ENCODE data around the gene POLR3H. TPM values are rescaled to one million over a fixed set of nuclear protein-coding genes. Genes with fewer than 3 reads are reported as not detected.

POLR3H gene
- total RNA-seq, 2 donors from 2014 or later, result 11.2 to 19.5 TPM

DNA sequence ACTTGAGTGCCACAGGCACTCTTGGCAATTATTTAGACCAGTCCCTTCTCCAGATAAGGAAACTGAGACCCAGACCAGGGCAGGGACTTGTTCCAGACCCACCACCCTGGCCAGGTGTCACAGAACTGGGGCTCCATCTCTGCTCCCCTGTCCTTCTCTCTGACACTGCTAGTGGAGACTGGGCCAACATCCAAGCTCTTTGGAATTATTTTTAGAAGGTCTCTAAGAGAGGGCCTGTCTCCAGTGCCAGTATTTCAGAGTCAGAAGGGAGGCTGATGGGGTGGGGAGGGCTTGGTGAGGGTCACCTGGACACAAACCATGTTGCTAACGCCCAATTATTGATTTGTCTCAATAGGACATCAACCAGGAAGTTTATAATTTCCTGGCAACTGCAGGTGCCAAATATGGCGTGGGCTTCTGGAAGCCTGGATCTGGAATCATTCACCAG, 32.7 kb downstream of the POLR3H start:
- no peak overlapping the region for H3K27ac Mint-ChIP-seq
- peaks cover 5% of the 10 kb centered on the region for H3K36me3 Mint-ChIP-seq (ENCODE audit: low read depth)
- DNase-seq (no peak), ATAC-seq (no peak)
- H3K4me3 Mint-ChIP-seq, result no peak overlapping the region
- peaks cover 8% of the 10 kb centered on the region for H3K4me1 Mint-ChIP-seq
- no peaks in the 10 kb centered on the region for H3K27me3 Mint-ChIP-seq
- H3K9me3 ChIP-seq (ENCODE audit: control insufficient read depth, low read length, poor library complexity, severe bottlenecking), result no peaks in the 10 kb centered on the region

DNA sequence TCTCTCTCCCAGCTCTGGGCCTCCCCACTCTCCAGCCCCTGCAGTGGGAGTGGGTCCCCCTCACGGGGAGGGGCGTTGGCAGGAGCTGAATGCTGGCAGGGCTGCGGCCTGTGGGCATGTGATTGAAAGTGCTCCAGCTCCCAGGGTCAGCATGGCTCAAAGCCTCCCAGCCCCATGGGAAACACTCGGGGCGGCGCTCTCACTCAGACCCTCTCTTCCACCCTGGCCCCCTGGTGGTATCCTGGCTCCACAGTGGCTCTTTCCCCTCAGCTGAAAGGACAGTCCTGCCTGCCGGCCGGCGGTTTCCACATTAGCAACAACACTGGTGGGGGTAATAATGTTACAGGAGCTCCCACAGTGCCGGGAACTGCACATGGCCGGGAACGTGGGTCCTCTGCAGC, 35.5 kb downstream of the POLR3H start:
- Mint-ChIP-seq H3K4me3 (no peak overlapping the region), H3K36me3 (ENCODE audit: low read depth) (peaks cover 5% of the 10 kb centered on the region), H3K27me3 (no peaks in the 10 kb centered on the region), H3K4me1 (peaks cover 8% of the 10 kb centered on the region), H3K27ac (no peak overlapping the region)
- H3K9me3 ChIP-seq (ENCODE audit: control insufficient read depth, low read length, poor library complexity, severe bottlenecking), result no peaks in the 10 kb centered on the region
- DNase-seq, result no peak
- ATAC-seq, result no peak

DNA sequence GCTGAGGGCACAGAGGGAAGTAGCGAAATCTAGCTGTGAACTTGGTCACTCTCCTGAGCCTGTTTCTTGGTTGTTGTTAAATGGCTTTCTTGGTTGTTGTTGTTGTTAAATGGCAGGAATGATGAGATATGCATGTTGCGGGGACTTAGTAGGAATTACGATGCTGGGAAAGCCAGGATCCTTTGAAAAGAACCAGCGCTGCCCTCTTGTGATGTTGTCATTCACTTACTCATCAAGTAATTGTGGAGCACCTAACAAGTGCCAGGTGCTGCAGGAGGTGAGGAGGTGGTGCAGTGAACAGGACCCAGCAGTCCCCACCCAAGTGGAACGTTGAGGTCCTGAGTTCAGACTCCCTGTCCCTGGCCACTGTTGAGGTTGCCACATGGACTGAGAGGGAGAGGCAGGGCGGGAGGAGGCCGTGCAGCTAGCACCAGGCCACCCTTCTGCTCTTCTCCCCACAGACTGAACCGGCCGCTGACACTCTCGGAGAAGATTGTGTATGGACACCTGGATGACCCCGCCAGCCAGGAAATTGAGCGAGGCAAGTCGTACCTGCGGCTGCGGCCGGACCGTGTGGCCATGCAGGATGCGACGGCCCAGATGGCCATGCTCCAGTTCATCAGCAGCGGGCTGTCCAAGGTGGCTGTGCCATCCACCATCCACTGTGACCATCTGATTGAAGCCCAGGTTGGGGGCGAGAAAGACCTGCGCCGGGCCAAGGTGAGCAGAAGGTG, 36.8 kb downstream of the POLR3H start:
- no peaks in the 10 kb centered on the region for H3K9me3 ChIP-seq (ENCODE audit: control insufficient read depth, low read length, poor library complexity, severe bottlenecking)
- ATAC-seq (no peak), DNase-seq (no peak)
- H3K4me1 Mint-ChIP-seq, result peaks cover 5% of the 10 kb centered on the region
- peaks cover 5% of the 10 kb centered on the region for H3K36me3 Mint-ChIP-seq (ENCODE audit: low read depth)
- no peak overlapping the region for H3K27ac Mint-ChIP-seq
- peak overlapping the region; percentile 7 for H3K4me3 Mint-ChIP-seq
- no peaks in the 10 kb centered on the region for H3K27me3 Mint-ChIP-seq

DNA sequence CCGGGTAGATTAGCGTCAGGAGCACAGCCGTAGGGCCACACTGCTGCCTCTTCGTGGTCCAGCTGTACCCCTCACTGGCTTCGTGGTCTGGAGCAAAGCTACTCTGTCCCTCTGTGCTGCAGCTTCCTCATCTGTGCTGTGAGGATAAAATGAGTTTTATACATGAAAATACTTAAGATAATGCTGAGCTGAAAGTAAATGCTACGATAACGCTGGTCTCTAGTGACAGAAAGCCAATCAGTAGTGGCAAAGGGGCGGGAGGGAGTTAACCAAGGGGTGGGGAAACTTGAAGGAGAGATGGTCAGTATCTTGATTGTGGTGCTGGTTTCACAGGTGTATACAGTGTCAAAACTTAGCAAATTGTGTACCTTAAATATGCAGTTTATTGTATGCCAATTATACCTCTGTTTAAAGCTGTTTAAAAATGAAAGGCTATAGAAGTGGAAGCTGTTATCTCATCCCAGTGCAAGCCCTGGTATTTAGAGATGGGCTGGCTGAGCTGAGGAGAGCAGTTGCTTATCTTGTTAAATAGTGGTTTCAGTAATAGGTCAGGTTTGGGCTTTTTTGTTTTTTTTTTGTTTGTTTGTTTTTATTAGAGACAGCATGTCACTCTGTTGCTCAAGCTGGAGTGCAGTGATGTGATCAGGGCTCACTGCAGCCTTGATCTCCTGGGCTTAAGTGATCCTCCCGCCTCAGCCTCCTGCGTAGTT, 38.6 kb downstream of the POLR3H start:
- no peak overlapping the region for H3K27ac Mint-ChIP-seq
- H3K36me3 Mint-ChIP-seq (ENCODE audit: low read depth), result peaks cover 5% of the 10 kb centered on the region
- H3K27me3 Mint-ChIP-seq, result no peaks in the 10 kb centered on the region
- H3K4me1 Mint-ChIP-seq, result peaks cover 5% of the 10 kb centered on the region
- no peaks in the 10 kb centered on the region for H3K9me3 ChIP-seq (ENCODE audit: control insufficient read depth, low read length, poor library complexity, severe bottlenecking)
- ATAC-seq (no peak), DNase-seq (no peak)
- no peak overlapping the region for H3K4me3 Mint-ChIP-seq

DNA sequence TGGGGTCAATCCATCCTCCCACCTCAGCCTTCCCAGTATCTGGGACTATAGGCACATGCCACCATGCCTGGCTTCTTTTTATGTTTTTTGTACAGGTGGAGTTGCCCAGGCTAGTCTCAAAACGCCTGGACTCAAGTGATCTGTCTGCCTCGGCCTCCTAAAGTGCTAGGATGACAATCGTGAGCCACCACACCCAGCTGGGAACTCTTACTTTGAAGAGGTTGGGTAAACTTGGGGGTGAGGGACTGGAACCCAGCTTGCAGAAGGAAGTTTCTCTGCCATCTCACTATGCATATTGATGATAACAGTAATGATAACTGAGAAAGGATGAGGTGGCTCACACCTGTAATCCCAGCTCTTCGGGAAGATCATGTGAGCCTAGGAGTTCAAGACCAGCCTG, 39.5 kb downstream of the POLR3H start:
- Mint-ChIP-seq H3K27me3 (no peaks in the 10 kb centered on the region), H3K4me3 (no peak overlapping the region), H3K4me1 (peaks cover 5% of the 10 kb centered on the region), H3K36me3 (ENCODE audit: low read depth) (peaks cover 5% of the 10 kb centered on the region), H3K27ac (no peak overlapping the region)
- ATAC-seq (no peak), DNase-seq (no peak)
- no peaks in the 10 kb centered on the region for H3K9me3 ChIP-seq (ENCODE audit: control insufficient read depth, low read length, poor library complexity, severe bottlenecking)

DNA sequence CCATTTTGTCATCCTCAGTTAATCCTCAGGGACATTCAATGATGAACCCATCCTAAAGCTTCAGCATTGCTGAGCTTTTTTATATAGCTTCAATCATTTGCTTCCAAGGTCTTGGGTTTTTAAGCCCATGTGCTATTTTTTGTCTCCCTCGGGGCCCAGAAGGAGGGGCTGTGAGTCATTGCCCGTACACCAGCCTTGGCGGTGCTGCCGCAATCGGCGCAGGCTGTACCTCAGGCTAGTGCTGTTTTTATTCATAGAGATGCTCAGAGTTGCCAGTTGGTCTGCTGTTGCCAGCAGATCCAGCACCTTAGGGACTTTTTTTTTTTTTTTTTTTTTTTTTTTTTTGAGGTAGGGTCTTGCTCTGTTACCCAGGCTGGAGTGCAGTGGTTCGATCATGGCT, 39.9 kb downstream of the POLR3H start:
- DNase-seq (no peak), ATAC-seq (no peak)
- Mint-ChIP-seq H3K4me1 (peaks cover 3% of the 10 kb centered on the region), H3K27ac (no peak overlapping the region), H3K36me3 (ENCODE audit: low read depth) (peaks cover 3% of the 10 kb centered on the region), H3K4me3 (no peak overlapping the region), H3K27me3 (no peaks in the 10 kb centered on the region)
- H3K9me3 ChIP-seq (ENCODE audit: control insufficient read depth, low read length, poor library complexity, severe bottlenecking), result no peaks in the 10 kb centered on the region

DNA sequence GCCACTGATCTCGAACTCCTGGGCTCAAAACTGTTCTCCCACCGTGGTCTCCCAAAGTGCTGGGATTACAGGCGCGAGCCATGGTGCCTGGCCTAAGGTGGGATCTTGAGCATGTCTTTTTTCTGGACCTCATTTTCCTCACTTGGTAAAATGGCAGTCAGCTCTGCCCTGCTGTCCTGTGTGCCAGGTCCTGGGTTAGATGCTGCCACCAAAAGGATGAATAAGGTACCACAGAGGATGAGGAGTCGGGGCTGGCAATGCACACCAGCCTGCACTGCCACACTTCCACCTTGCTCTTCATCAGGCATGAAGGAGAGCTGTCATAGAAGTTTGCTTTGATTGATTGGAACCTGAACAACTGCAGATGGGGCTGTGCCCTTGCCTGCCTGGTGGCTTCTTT, 43.1 kb downstream of the POLR3H start:
- Mint-ChIP-seq H3K27ac (no peak overlapping the region), H3K36me3 (ENCODE audit: low read depth) (no peaks in the 10 kb centered on the region), H3K4me3 (no peak overlapping the region), H3K27me3 (no peaks in the 10 kb centered on the region), H3K4me1 (no peaks in the 10 kb centered on the region)
- ATAC-seq, result peak; percentile 66
- H3K9me3 ChIP-seq (ENCODE audit: control insufficient read depth, low read length, poor library complexity, severe bottlenecking), result no peaks in the 10 kb centered on the region
- DNase-seq, result no peak

DNA sequence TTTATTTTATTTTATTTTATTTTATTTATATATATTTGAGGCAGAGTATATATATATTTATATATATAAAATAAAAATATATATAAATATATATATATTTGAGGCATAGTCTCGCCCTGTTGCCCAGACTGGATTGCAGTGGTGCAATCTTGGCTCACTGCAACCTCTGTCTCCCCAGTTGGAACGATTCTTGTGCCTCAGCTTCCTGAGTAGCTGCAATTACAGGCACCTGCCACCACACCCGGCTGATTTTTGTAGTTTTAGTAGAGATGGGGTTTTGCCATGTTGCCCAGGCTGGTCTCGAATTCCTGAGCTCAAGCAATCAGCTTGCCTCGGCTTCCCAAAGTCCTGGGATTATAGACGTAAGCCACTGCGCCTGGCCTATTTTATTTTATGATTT, 44.0 kb downstream of the POLR3H start:
- Mint-ChIP-seq H3K27ac (no peak overlapping the region), H3K27me3 (no peaks in the 10 kb centered on the region), H3K4me3 (no peak overlapping the region), H3K4me1 (no peaks in the 10 kb centered on the region), H3K36me3 (ENCODE audit: low read depth) (no peaks in the 10 kb centered on the region)
- DNase-seq (no peak), ATAC-seq (no peak)
- H3K9me3 ChIP-seq (ENCODE audit: control insufficient read depth, low read length, poor library complexity, severe bottlenecking), result no peaks in the 10 kb centered on the region

DNA sequence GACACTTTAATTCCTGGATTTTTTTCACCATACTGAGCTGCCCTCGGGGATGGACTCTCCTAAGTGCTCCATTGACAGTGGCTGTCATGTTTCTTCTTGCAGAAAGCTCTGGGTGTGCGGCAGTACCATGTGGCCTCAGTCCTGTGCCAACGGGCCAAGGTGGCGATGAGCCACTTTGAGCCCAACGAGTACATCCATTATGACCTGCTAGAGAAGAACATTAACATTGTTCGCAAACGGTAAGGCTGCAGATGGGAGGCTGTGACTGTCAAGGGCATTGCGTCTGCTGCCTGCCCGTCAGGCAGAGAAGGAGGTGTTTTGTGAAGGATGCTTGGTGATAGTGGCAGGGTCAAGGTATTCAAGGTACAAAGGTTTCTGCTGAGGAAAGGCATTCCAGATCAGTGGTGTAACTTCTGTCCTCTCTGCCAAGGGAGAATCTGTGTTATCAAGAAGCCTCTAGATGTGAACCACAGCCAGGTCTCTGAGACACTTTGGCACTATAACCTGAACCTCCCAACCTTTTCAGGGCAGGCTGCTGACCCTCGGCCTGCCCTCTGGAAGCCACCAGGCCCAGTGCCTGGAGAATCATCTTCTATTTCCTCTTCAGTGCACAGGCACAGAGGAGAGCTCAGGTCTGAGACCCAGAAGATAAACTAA, 44.5 kb downstream of the POLR3H start:
- no peak overlapping the region for H3K4me3 Mint-ChIP-seq
- H3K9me3 ChIP-seq (ENCODE audit: control insufficient read depth, low read length, poor library complexity, severe bottlenecking), result no peaks in the 10 kb centered on the region
- H3K27ac Mint-ChIP-seq, result peak overlapping the region; percentile 47
- no peak for DNase-seq
- no peaks in the 10 kb centered on the region for H3K27me3 Mint-ChIP-seq
- no peaks in the 10 kb centered on the region for H3K36me3 Mint-ChIP-seq (ENCODE audit: low read depth)
- no peak for ATAC-seq
- no peaks in the 10 kb centered on the region for H3K4me1 Mint-ChIP-seq

DNA sequence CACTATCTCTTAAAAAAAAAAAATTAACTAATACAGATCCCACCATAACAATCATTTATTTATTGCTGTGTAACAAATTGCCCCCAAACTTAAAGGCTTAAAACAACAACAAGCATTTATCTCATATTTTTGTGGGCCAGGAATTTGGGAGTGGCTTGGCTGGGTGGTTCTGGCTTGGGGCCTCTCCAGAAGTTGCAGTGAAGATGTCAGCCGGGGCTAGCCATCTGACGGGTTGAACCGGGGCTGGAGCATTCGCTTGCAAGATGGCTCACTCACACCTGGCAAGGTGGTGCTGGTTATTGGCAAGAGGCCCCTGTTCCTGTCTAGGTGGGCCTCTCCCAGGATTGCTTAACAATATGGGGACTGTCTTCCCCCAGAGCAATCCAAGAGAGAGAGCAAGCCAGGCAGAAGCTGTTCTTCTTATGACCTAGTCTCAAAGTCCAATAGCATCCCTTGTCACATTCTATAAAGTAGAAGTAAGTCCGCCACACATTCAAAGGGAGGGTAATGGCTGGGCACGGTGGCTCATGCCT, 45.9 kb downstream of the POLR3H start:
- no peak overlapping the region for H3K27ac Mint-ChIP-seq
- H3K4me3 Mint-ChIP-seq, result no peak overlapping the region
- no peaks in the 10 kb centered on the region for H3K27me3 Mint-ChIP-seq
- no peaks in the 10 kb centered on the region for H3K9me3 ChIP-seq (ENCODE audit: control insufficient read depth, low read length, poor library complexity, severe bottlenecking)
- ATAC-seq (no peak), DNase-seq (no peak)
- no peaks in the 10 kb centered on the region for H3K36me3 Mint-ChIP-seq (ENCODE audit: low read depth)
- H3K4me1 Mint-ChIP-seq, result no peaks in the 10 kb centered on the region

DNA sequence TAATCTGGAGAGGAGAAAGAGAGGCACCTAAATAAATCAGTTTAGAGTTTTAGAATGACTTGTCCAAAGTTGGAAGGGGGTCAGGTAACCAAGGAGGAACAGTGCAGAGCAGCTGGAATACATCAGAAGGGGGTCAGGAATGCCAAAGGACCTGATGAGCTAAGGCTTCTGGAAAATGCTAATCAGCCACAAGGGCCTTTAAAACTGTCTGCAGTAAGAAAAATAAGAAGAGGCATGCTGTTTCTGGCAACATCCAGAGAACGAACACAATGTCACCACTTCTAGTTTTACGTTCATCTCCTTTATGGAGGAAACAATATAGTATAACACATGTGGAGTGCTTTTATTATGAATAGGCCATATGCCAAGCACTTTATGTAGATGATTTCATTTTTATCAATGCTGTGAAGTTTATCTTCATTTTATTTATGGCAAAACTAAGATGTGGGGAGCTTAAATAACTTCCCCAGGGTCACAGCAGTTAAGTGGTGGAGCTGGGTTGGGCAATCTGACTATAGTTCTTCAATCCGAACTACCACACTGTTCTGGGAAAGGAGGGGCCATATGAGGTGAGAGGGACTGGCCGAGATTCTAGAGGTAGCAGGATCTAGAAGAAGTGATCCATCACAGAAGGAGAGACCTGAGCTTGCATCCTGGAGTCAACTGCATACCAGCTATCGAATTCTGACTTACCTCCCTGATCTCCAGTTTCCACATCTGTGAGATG, 52.7 kb downstream of the POLR3H start:
- no peak for ATAC-seq
- H3K4me3 Mint-ChIP-seq, result no peak overlapping the region

DNA sequence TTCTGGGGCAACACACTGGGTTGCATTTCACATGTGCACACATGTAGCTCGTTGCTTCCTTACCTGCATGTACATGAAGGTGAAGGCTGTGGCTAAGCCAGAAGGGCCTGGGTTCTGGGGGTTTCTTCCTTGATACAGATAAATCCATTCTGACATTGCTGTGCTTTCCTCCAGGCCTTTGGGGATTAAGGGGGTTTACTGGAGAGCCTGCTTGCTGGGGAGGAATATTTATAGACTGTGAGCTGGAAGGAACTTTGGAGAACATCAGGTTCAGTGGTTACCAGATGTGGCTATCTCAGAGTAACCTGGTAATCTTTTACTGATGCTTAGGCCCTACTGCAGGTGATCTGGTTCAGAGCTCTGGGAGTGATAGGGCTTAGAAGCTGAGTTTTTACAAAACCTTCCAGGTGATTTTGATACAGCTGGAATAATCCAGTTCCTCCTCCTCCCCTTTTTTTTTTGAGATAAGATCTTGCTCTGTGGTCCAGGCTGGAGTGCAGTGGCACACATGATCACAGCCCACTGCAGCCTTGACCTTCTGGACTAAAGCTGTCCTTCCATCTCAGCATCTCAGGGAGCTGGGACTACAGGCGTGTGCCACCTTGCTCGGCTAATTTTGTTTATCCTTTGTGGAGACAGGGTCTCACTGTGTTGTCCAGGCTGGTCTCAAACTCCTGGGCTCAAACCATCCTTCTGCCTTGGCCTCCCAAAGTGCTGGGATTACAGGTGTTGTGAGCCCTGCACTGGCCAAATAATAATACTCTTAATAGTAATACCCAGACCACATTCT, 55.5 kb downstream of the POLR3H start:
- DNase-seq, result no peak
- no peak overlapping the region for H3K4me3 Mint-ChIP-seq

More for the DNA sequence above, 52.7 kb downstream of the POLR3H start:
- peaks cover 2% of the 10 kb centered on the region for H3K36me3 Mint-ChIP-seq (ENCODE audit: low read depth)
- H3K9me3 ChIP-seq (ENCODE audit: control insufficient read depth, low read length, poor library complexity, severe bottlenecking), result no peaks in the 10 kb centered on the region
- no peak overlapping the region for H3K27ac Mint-ChIP-seq
- H3K27me3 Mint-ChIP-seq, result no peaks in the 10 kb centered on the region
- no peak for DNase-seq
- H3K4me1 Mint-ChIP-seq, result peaks cover 23% of the 10 kb centered on the region

More for the DNA sequence above, 55.5 kb downstream of the POLR3H start:
- H3K4me1 Mint-ChIP-seq, result peaks cover 32% of the 10 kb centered on the region
- no peaks in the 10 kb centered on the region for H3K9me3 ChIP-seq (ENCODE audit: control insufficient read depth, low read length, poor library complexity, severe bottlenecking)
- ATAC-seq, result no peak
- no peaks in the 10 kb centered on the region for H3K27me3 Mint-ChIP-seq
- peak overlapping the region; percentile 62 for H3K27ac Mint-ChIP-seq
- peaks cover 2% of the 10 kb centered on the region for H3K36me3 Mint-ChIP-seq (ENCODE audit: low read depth)
